Measurements from ENCODE around the gene PTGS1. TPM values are rescaled to one million over a fixed set of nuclear protein-coding genes. Genes with fewer than 3 reads are reported as not detected.
A peak's percentile ranks its signal among the peaks of the same experiment; 100 is the strongest.

PTGS1 gene
- total RNA-seq, 3 donors from 2014 or later (not counting 1 experiment from before 2014, with no cell fraction given), result 2.1 to 11.3 (median 9.2) TPM

- intact Hi-C loops (cut with micrococcal nuclease), result no loop called here
- no peak overlapping the region for H3K4me3 Mint-ChIP-seq
- no peak overlapping the region for H3K4me3 ChIP-seq (ENCODE audit: low read length)
- H3K9me3 Mint-ChIP-seq, result peaks cover 0 to 2% of the 10 kb centered on the region in 2 donors
- H3K36me3 Mint-ChIP-seq, result no peaks in the 10 kb centered on the region
- H3K27me3 Mint-ChIP-seq (ENCODE audit: low read depth in 2 of 2), result peaks cover 8 to 11% of the 10 kb centered on the region in 2 donors
- no peak for TF ChIP-seq CTCF (IDR thresholded peaks at IDR 0.05)
- peak in 1 of 3 donors; percentile 32 for ATAC-seq
- H3K4me1 ChIP-seq (ENCODE audit: control insufficient read depth, insufficient read depth, low read length), result peaks cover 12% of the 10 kb centered on the region
- DNase-seq, result no peak
- H3K4me1 Mint-ChIP-seq, result peaks cover 0 to 14% of the 10 kb centered on the region in 2 donors
- peaks cover 4% of the 10 kb centered on the region for H3K9me3 ChIP-seq (ENCODE audit: control insufficient read depth, insufficient read depth, low read length)
- WGBS (ENCODE audit: insufficient coverage), result 50% methylated on average over 24 of the region's 24 CpGs
- no peaks in the 10 kb centered on the region for H3K27me3 ChIP-seq (ENCODE audit: control insufficient read depth, insufficient read depth, low read length)
- no peak overlapping the region for H3K27ac ChIP-seq (ENCODE audit: low read length)
- H3K36me3 ChIP-seq (ENCODE audit: control insufficient read depth, insufficient read depth, low read length), result no peaks in the 10 kb centered on the region
- H3K27ac Mint-ChIP-seq, result no peak overlapping the region
Measured at GRCh38 chr9:122377241-122378164, 6.7 kb downstream of the PTGS1 start.

- Histone ChIP-seq H3K27ac (ENCODE audit: low read length) (no peak overlapping the region), H3K36me3 (ENCODE audit: control insufficient read depth, insufficient read depth, low read length) (no peaks in the 10 kb centered on the region), H3K4me1 (ENCODE audit: control insufficient read depth, insufficient read depth, low read length) (peaks cover 12% of the 10 kb centered on the region), H3K9me3 (ENCODE audit: control insufficient read depth, insufficient read depth, low read length) (peaks cover 4% of the 10 kb centered on the region), H3K4me3 (ENCODE audit: low read length) (no peak overlapping the region), H3K27me3 (ENCODE audit: control insufficient read depth, insufficient read depth, low read length) (no peaks in the 10 kb centered on the region)
- DNase-seq, result no peak
- Mint-ChIP-seq H3K27ac (no peak overlapping the region), H3K9me3 (peaks cover 0 to 2% of the 10 kb centered on the region in 2 donors), H3K36me3 (no peaks in the 10 kb centered on the region), H3K4me3 (no peak overlapping the region), H3K4me1 (peaks cover 0 to 14% of the 10 kb centered on the region in 2 donors), H3K27me3 (ENCODE audit: low read depth in 2 of 2) (peaks cover under 1 to 6% of the 10 kb centered on the region in 2 donors)
- TF ChIP-seq CTCF (IDR thresholded peaks at IDR 0.05), result no peak
- intact Hi-C loops (cut with micrococcal nuclease), result no loop called here
- ATAC-seq, result no peak
- WGBS (ENCODE audit: insufficient coverage), result 66% methylated on average over 8 of the region's 8 CpGs
Measured at GRCh38 chr9:122378236-122378635, 7.4 kb downstream of the PTGS1 start.

GRCh38 chr9:122379340-122379739 lies 8.5 kb downstream of the PTGS1 start:
- no peak for ATAC-seq
- peaks cover 0 to 2% of the 10 kb centered on the region in 2 donors for H3K9me3 Mint-ChIP-seq
- no peak for DNase-seq
- H3K27me3 ChIP-seq (ENCODE audit: control insufficient read depth, insufficient read depth, low read length), result no peaks in the 10 kb centered on the region
- peaks cover 4% of the 10 kb centered on the region for H3K9me3 ChIP-seq (ENCODE audit: control insufficient read depth, insufficient read depth, low read length)
- H3K4me1 ChIP-seq (ENCODE audit: control insufficient read depth, insufficient read depth, low read length), result peaks cover 12% of the 10 kb centered on the region
- peaks cover 0 to 14% of the 10 kb centered on the region in 2 donors for H3K4me1 Mint-ChIP-seq
- no peak overlapping the region for H3K4me3 ChIP-seq (ENCODE audit: low read length)
- H3K27ac ChIP-seq (ENCODE audit: low read length), result no peak overlapping the region
- WGBS (ENCODE audit: insufficient coverage), result 74% methylated on average over 1 of the region's 1 CpG
- H3K36me3 ChIP-seq (ENCODE audit: control insufficient read depth, insufficient read depth, low read length), result no peaks in the 10 kb centered on the region
- no peak overlapping the region for H3K4me3 Mint-ChIP-seq
- no peak for TF ChIP-seq CTCF (IDR thresholded peaks at IDR 0.05)
- no peaks in the 10 kb centered on the region for H3K36me3 Mint-ChIP-seq
- intact Hi-C loops (cut with micrococcal nuclease), result no loop called here
- H3K27ac Mint-ChIP-seq, result no peak overlapping the region
- H3K27me3 Mint-ChIP-seq (ENCODE audit: low read depth in 2 of 2), result peaks cover 0 to 6% of the 10 kb centered on the region in 2 donors

All from natural killer cell (primary cell).